H9 (cell line): ENCODE results near the gene UGT1A6. TPM values are rescaled to one million over a fixed set of nuclear protein-coding genes. Genes with fewer than 3 reads are reported as not detected.

Source experiments
- DNase-seq: peaks from one replicate; pipeline ENCODE4 v3.0.0-alpha.2; 2017
- H2AFZ ChIP-seq: one replicate; pipeline ENCODE4 v1.6.1; 2013; ENCODE audit warnings: mild to moderate bottlenecking, low read length, control low read depth, moderate library complexity
- H2AK5ac ChIP-seq: 2 replicates; pipeline ENCODE4 v1.6.1; 2013; ENCODE audit warnings: low read length, control low read depth, mixed read lengths; ENCODE audit not compliant: insufficient read length
- H2BK120ac ChIP-seq: one replicate; pipeline ENCODE4 v1.6.1; 2013; ENCODE audit warnings: low read depth, mild to moderate bottlenecking, low read length, control low read depth, inconsistent platforms; ENCODE audit not compliant: poor library complexity, severe bottlenecking
- H2BK12ac ChIP-seq: 2 replicates; pipeline ENCODE4 v1.6.1; 2013; ENCODE audit warnings: low read length, control low read depth, mixed read lengths, low read depth; ENCODE audit not compliant: insufficient read length
- H2BK15ac ChIP-seq: 2 replicates; pipeline ENCODE4 v1.6.1; 2013; ENCODE audit warnings: low read depth, low read length, control low read depth
- H2BK20ac ChIP-seq: one replicate; pipeline ENCODE4 v1.6.1; 2013; ENCODE audit warnings: low read depth, mild to moderate bottlenecking, low read length, control low read depth, inconsistent platforms; ENCODE audit not compliant: poor library complexity, severe bottlenecking
- H2BK5ac ChIP-seq: 2 replicates; pipeline ENCODE4 v1.6.1; 2013; ENCODE audit warnings: low read length, control low read depth, mixed read lengths; ENCODE audit not compliant: insufficient read length
- H3K14ac ChIP-seq: 2 replicates; pipeline ENCODE4 v1.6.1; 2013; ENCODE audit warnings: low read length, control low read depth; ENCODE audit not compliant: insufficient read depth
- H3K18ac ChIP-seq: 2 replicates; pipeline ENCODE4 v1.6.1; 2013; ENCODE audit warnings: low read depth, mild to moderate bottlenecking, mixed read lengths, low read length, control low read depth; ENCODE audit not compliant: insufficient read length
- H3K23ac ChIP-seq: 2 replicates; pipeline ENCODE4 v1.6.1; 2013; ENCODE audit warnings: low read length, control low read depth, mixed read lengths, low read depth; ENCODE audit not compliant: insufficient read length
- H3K23me2 ChIP-seq: 2 replicates; pipeline ENCODE4 v1.6.1; 2013; ENCODE audit warnings: low read depth, mild to moderate bottlenecking, mixed read lengths, low read length, control low read depth; ENCODE audit not compliant: insufficient read length, poor library complexity, severe bottlenecking
- H3K27ac ChIP-seq: 2 replicates; pipeline ENCODE4 v1.5.1; 2013; ENCODE audit warnings: low read length, control low read depth, mixed read lengths, low read depth; ENCODE audit not compliant: insufficient read length
- H3K27me3 ChIP-seq: 2 replicates; pipeline ENCODE4 v1.6.1; 2013; ENCODE audit warnings: low read length, control low read depth, inconsistent platforms; ENCODE audit not compliant: insufficient read depth
- H3K4ac ChIP-seq: 2 replicates; pipeline ENCODE4 v1.6.1; 2013; ENCODE audit warnings: low read depth, mild to moderate bottlenecking, control low read depth, inconsistent platforms, low read length, moderate library complexity
- H3K4me1 ChIP-seq: 2 replicates; pipeline ENCODE4 v1.6.1; 2013; ENCODE audit warnings: low read length, control low read depth, inconsistent platforms; ENCODE audit not compliant: insufficient read depth
- H3K4me2 ChIP-seq: 2 replicates; pipeline ENCODE4 v1.6.1; 2013; ENCODE audit warnings: low read length, control low read depth, mixed read lengths; ENCODE audit not compliant: insufficient read length, insufficient read depth
- H3K56ac ChIP-seq: 2 replicates; pipeline ENCODE4 v1.6.1; 2013; ENCODE audit warnings: low read depth, mild to moderate bottlenecking, mixed read lengths, low read length, control low read depth; ENCODE audit not compliant: insufficient read length
- H3K79me1 ChIP-seq: 2 replicates; pipeline ENCODE4 v1.6.1; 2013; ENCODE audit warnings: low read depth, mild to moderate bottlenecking, moderate library complexity, low read length, control low read depth, inconsistent platforms; ENCODE audit not compliant: insufficient read depth, poor library complexity, severe bottlenecking
- H3K79me2 ChIP-seq: 2 replicates; pipeline ENCODE4 v1.6.1; 2013; ENCODE audit warnings: low read length, control low read depth, inconsistent platforms; ENCODE audit not compliant: insufficient read depth
- H3K9ac ChIP-seq: 2 replicates; pipeline ENCODE4 v1.6.1; 2013; ENCODE audit warnings: low read length, control low read depth, mixed read lengths; ENCODE audit not compliant: insufficient read length; ENCODE audit errors: extremely low read depth
- H3K9me3 ChIP-seq: one replicate; pipeline ENCODE4 v1.6.1; 2013; ENCODE audit warnings: low read depth, low read length, inconsistent platforms; ENCODE audit not compliant: control insufficient read depth
- H3T11ph ChIP-seq: one replicate; pipeline ENCODE4 v1.6.1; 2013; ENCODE audit warnings: mild to moderate bottlenecking, low read length, control low read depth, inconsistent platforms
- H4K20me1 ChIP-seq: one replicate; pipeline ENCODE4 v1.6.1; 2013; ENCODE audit not compliant: control insufficient read depth, insufficient read length, insufficient read depth
- H4K5ac ChIP-seq: 2 replicates; pipeline ENCODE4 v1.6.1; 2013; ENCODE audit warnings: low read depth, mild to moderate bottlenecking, mixed read lengths, low read length, control low read depth; ENCODE audit not compliant: insufficient read length
- H4K8ac ChIP-seq: replicated peaks from 2 replicates; pipeline ENCODE4 v1.6.1; 2013; ENCODE audit warnings: low read length, control low read depth, mixed read lengths, low read depth; ENCODE audit not compliant: insufficient read length
- H4K91ac ChIP-seq: 2 replicates; pipeline ENCODE4 v1.6.1; 2013; ENCODE audit warnings: low read depth, mild to moderate bottlenecking, moderate library complexity, mixed read lengths, low read length, control low read depth; ENCODE audit not compliant: insufficient read length
- H3K27ac Mint-ChIP-seq, 3 experiments: 2 replicates in 2 of 3; 3 replicates in 1 of 3; pipeline ENCODE4 v1.8.0; 2020 to 2021; ENCODE audit warnings: mixed read lengths in 3 of 3, mild to moderate bottlenecking in 1 of 3, moderate library complexity in 1 of 3
- H3K27me3 Mint-ChIP-seq: 2 replicates; pipeline ENCODE4 v1.8.0; 2021; ENCODE audit warnings: low read depth, mild to moderate bottlenecking, moderate library complexity, mixed read lengths
- H3K36me3 Mint-ChIP-seq, 3 experiments: 2 replicates in 2 of 3; 3 replicates in 1 of 3; pipeline ENCODE4 v1.8.0; 2020 to 2021; ENCODE audit warnings: low read depth in 3 of 3, mixed read lengths in 3 of 3; ENCODE audit not compliant: insufficient read depth in 1 of 3
- H3K4me1 Mint-ChIP-seq, 2 experiments: 2 replicates each; pipeline ENCODE4 v1.8.0; 2020; ENCODE audit warnings: mixed read lengths in 2 of 2
- H3K4me3 Mint-ChIP-seq, 2 experiments: 2 replicates in 1 of 2; 3 replicates in 1 of 2; pipeline ENCODE4 v1.8.0; 2020 to 2021; ENCODE audit warnings: mild to moderate bottlenecking in 2 of 2, mixed read lengths in 2 of 2, moderate library complexity in 1 of 2
- H3K9me3 Mint-ChIP-seq, 2 experiments: 2 replicates in 1 of 2; 3 replicates in 1 of 2; pipeline ENCODE4 v1.8.0; 2020; ENCODE audit warnings: mild to moderate bottlenecking in 2 of 2, mixed read lengths in 2 of 2, moderate library complexity in 1 of 2
- WGBS: extraction: QIAGEN DNeasy Blood & Tissue Kit; methylation state at CpG from one replicate; pipeline ENCODE4 v1.1.7; 2013; ENCODE audit warnings: missing lambda C conversion rate, low lambda C conversion rate, mixed read lengths; ENCODE audit not compliant: insufficient read length; ENCODE audit errors: extremely low coverage; 5-methylcytosine and 5-hydroxymethylcytosine counted together
- total RNA-seq: library from RNA; stranded (reverse); gene quantifications from 2 replicates; pipeline ENCODE4 v1.2.1, GENCODE V29; 2021
- TF ChIP-seq, protein P1 (sequence below): fragments of 200-600 bp; sonication (generic); conservative IDR thresholded peaks from 3 replicates; pipeline ENCODE4 v1.8.0; 2021; ENCODE audit warnings: antibody characterized with exemption, mild to moderate bottlenecking

UGT1A6 gene
- total RNA-seq, 1 experiment from 2014 or later = not detected

DNA sequence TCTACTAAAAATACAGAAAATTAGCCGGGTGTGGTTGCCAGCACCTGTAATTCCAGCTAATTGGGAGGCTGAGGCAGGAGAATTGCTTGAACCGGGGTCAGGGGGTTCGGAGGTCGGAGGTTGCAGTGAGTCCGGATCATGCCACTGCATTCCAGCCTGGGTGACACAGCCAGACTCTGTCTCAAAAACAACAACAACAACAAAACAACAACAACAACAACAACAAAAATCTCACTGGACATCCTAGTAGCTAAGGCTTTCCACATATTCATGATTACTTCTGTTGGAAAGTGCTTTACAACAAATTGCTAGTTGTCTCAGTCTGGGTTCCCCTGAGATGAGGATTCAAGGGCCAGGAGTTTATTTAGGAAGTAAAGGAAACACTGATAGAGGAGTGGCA, 81.2 kb downstream of the UGT1A6 start:
- Mint-ChIP-seq H3K36me3 (peaks cover 1 to 4% (median 3%) of the 10 kb centered on the region in 3 experiments; a peak in 3 of 7 replicates), H3K4me1 (no peaks in the 10 kb centered on the region), H3K4me3 (no peak overlapping the region), H3K27me3 (no peaks in the 10 kb centered on the region), H3K27ac (no peak overlapping the region), H3K9me3 (peaks cover 12 to 19% of the 10 kb centered on the region in 2 experiments; a peak in 4 of 5 replicates)
- Histone ChIP-seq H3K23ac (no peak overlapping the region), H3K56ac (no peak overlapping the region), H3K18ac (no peak overlapping the region), H4K8ac (no peak overlapping the region), H3K4me2 (no peak overlapping the region), H3K27ac (no peak overlapping the region), H3K4me1 (no peaks in the 10 kb centered on the region), H2BK5ac (no peak overlapping the region), H3K27me3 (no peaks in the 10 kb centered on the region), H2AFZ (no peak overlapping the region), H2BK12ac (no peak overlapping the region), H3K9me3 (peaks cover 4% of the 10 kb centered on the region), H4K20me1 (no peaks in the 10 kb centered on the region), H3K4ac (no peak overlapping the region), H4K91ac (no peak overlapping the region), H3K23me2 (no peaks in the 10 kb centered on the region), H4K5ac (no peak overlapping the region), H2AK5ac (no peak overlapping the region), H2BK15ac (no peak overlapping the region), H2BK20ac (no peak overlapping the region), H2BK120ac (no peak overlapping the region), H3K14ac (no peak overlapping the region), H3T11ph (no peak overlapping the region), H3K9ac (no peak overlapping the region), H3K79me2 (no peaks in the 10 kb centered on the region), H3K79me1 (no peaks in the 10 kb centered on the region)
- no CpG with 5 or more reads among the region's 5 CpGs for WGBS
- TF ChIP-seq, protein P1, sequence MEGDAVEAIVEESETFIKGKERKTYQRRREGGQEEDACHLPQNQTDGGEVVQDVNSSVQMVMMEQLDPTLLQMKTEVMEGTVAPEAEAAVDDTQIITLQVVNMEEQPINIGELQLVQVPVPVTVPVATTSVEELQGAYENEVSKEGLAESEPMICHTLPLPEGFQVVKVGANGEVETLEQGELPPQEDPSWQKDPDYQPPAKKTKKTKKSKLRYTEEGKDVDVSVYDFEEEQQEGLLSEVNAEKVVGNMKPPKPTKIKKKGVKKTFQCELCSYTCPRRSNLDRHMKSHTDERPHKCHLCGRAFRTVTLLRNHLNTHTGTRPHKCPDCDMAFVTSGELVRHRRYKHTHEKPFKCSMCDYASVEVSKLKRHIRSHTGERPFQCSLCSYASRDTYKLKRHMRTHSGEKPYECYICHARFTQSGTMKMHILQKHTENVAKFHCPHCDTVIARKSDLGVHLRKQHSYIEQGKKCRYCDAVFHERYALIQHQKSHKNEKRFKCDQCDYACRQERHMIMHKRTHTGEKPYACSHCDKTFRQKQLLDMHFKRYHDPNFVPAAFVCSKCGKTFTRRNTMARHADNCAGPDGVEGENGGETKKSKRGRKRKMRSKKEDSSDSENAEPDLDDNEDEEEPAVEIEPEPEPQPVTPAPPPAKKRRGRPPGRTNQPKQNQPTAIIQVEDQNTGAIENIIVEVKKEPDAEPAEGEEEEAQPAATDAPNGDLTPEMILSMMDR = no peak
- no peak for DNase-seq
